C4-2B (cell line): ENCODE data around the gene SCAI.
"Not testable (repeated sequence)": the region's sequence is repeated elsewhere in the genome, so short reads cannot be mapped to it uniquely, and the experiment has no call there.

Experiments used
- CTCF ChIP-seq: fragments of 450-650 bp; conservative IDR thresholded peaks from 2 replicates; pipeline ENCODE4 v1.5.1; 2017; ENCODE audit warnings: mild to moderate bottlenecking
- ZFX ChIP-seq: fragments of 450-650 bp; IDR thresholded peaks from 2 replicates; pipeline ENCODE4 v1.6.1; 2017

GRCh38 chr9:125118696-125119095 lies 24.6 kb downstream of the SCAI start:
- not testable (repeated sequence) for TF ChIP-seq CTCF, ZFX
